Stomach (tissue), 4 donors: Measurements from ENCODE around the gene NELL1.

Experiments used
- EP300 ChIP-seq: sonication (generic); formaldehyde crosslinking; IDR thresholded peaks from one replicate; pipeline ENCODE4 v1.6.1; 2017; ENCODE audit warnings: antibody characterized with exemption
- POLR2A ChIP-seq, 4 donors: fragments of 450-650 bp; IDR thresholded peaks; one replicate each; pipeline ENCODE4 v1.6.1; 2016; ENCODE audit warnings: antibody characterized with exemption in 4 of 4, control low read depth in 2 of 4, mild to moderate bottlenecking in 1 of 4, moderate library complexity in 1 of 4
- POLR2AphosphoS5 ChIP-seq, 3 donors: sonication (generic); formaldehyde crosslinking; IDR thresholded peaks; one replicate each; pipeline ENCODE4 v1.6.1; 2016; ENCODE audit warnings: antibody characterized with exemption in 3 of 3
- TF ChIP-seq, protein P1 (sequence below), 7 experiments: fragments of 450-650 bp in 4 of 7; fragments of 200-600 bp in 3 of 7; sonication (generic) in 3 of 7; IDR thresholded peaks; one replicate each; pipeline ENCODE4 v1.5.1; 2016 to 2019; ENCODE audit warnings: antibody characterized with exemption in 7 of 7, control low read depth in 2 of 7, mild to moderate bottlenecking in 1 of 7

- TF ChIP-seq, protein P1, sequence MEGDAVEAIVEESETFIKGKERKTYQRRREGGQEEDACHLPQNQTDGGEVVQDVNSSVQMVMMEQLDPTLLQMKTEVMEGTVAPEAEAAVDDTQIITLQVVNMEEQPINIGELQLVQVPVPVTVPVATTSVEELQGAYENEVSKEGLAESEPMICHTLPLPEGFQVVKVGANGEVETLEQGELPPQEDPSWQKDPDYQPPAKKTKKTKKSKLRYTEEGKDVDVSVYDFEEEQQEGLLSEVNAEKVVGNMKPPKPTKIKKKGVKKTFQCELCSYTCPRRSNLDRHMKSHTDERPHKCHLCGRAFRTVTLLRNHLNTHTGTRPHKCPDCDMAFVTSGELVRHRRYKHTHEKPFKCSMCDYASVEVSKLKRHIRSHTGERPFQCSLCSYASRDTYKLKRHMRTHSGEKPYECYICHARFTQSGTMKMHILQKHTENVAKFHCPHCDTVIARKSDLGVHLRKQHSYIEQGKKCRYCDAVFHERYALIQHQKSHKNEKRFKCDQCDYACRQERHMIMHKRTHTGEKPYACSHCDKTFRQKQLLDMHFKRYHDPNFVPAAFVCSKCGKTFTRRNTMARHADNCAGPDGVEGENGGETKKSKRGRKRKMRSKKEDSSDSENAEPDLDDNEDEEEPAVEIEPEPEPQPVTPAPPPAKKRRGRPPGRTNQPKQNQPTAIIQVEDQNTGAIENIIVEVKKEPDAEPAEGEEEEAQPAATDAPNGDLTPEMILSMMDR (IDR thresholded peaks at IDR 0.05) = no peak
- TF ChIP-seq EP300 = no peak
- no peak for TF ChIP-seq POLR2AphosphoS5 (IDR thresholded peaks at IDR 0.05)
- TF ChIP-seq POLR2A (IDR thresholded peaks at IDR 0.05) = no peak
Observed at GRCh38 chr11:21603886-21604285, 934.5 kb downstream of the NELL1 start.
